Fibroblast of mammary gland (primary cell): Measurements from ENCODE around the gene ATG4D.

Experiments used
- DNase-seq: peaks from one replicate; pipeline ENCODE4 v3.0.0-alpha.2; 2010; ENCODE audit warnings: low read depth
- H3K4me3 ChIP-seq: 2 replicates; pipeline ENCODE4 v1.5.1; 2011; ENCODE audit warnings: low read depth, mild to moderate bottlenecking, low read length, moderate library complexity; ENCODE audit not compliant: control insufficient read depth
- CTCF ChIP-seq: conservative IDR thresholded peaks from 2 replicates; pipeline ENCODE4 v1.5.1; 2011; ENCODE audit warnings: low read depth, low read length, inconsistent platforms; ENCODE audit not compliant: control insufficient read depth, insufficient read depth

ATG4D gene

GRCh38 chr19:10514211-10515145, 29.2 kb upstream of the ATG4D start:
- DNase-seq = no peak
- H3K4me3 ChIP-seq = no peak overlapping the region
- no peak for TF ChIP-seq CTCF

- no peak overlapping the region for H3K4me3 ChIP-seq
- TF ChIP-seq CTCF = no peak
- DNase-seq = no peak
Observed at GRCh38 chr19:10516064-10516385, 27.7 kb upstream of the ATG4D start.

- no peak for TF ChIP-seq CTCF
- H3K4me3 ChIP-seq = peak overlapping the region; percentile 29
- no peak for DNase-seq
Observed at GRCh38 chr19:10516671-10517286, 26.9 kb upstream of the ATG4D start.

GRCh38 chr19:10517361-10517759, 26.3 kb upstream of the ATG4D start, which contains the start of gene S1PR5:
Gene S1PR5 (minus strand): TSS chr19:10517447. CDS start chr19:10515011, 2,436 bp downstream.
- TF ChIP-seq CTCF = no peak
- H3K4me3 ChIP-seq = peak within 1 kb of the TSS; percentile 40
- no peak for DNase-seq

- peak overlapping the region; percentile 40 for H3K4me3 ChIP-seq
- no peak for DNase-seq
- no peak for TF ChIP-seq CTCF
Observed at GRCh38 chr19:10517760-10518443, 25.8 kb upstream of the ATG4D start.

- no peak for TF ChIP-seq CTCF
- no peak overlapping the region for H3K4me3 ChIP-seq
- DNase-seq = no peak
Observed at GRCh38 chr19:10518444-10519361, 25.0 kb upstream of the ATG4D start.
